Liver (tissue), 3 donors: ENCODE measurements around the gene SYMPK.

Experiments
- CTCF ChIP-seq: fragments of 150-350 bp; IDR thresholded peaks from 2 replicates; pipeline ENCODE4 v1.5.1; 2017; ENCODE audit warnings: improper control_type of control experiment, low read depth, low read length; ENCODE audit not compliant: missing input control
- FOXA1 ChIP-seq: IDR thresholded peaks from 2 replicates; pipeline ENCODE4 v1.6.1; 2016; ENCODE audit warnings: antibody characterized with exemption
- RAD21 ChIP-seq, 2 donors: IDR thresholded peaks; 2 replicates each; pipeline ENCODE4 v1.6.1; 2016; ENCODE audit warnings: antibody characterized with exemption in 2 of 2, mild to moderate bottlenecking in 2 of 2
- TAF1 ChIP-seq: conservative IDR thresholded peaks from 2 replicates; pipeline ENCODE4 v1.6.1; 2016; ENCODE audit warnings: antibody characterized with exemption, mild to moderate bottlenecking
- ZBTB33 ChIP-seq: IDR thresholded peaks from 2 replicates; pipeline ENCODE4 v1.6.1; 2016; ENCODE audit warnings: antibody characterized with exemption
- donor health status: healthy.
- donor health status: healthy.

GRCh38 chr19:45842198-45842597, 20.7 kb downstream of the SYMPK start:
- TF ChIP-seq CTCF (no peak), RAD21 (IDR thresholded peaks at IDR 0.05) (no peak), TAF1 (no peak), ZBTB33 (no peak), FOXA1 (no peak)
